ENCODE data around the gene ABCB11.

GRCh38 chr2:168971261-168971660 is 59.9 kb downstream of the ABCB11 start:
- TF ChIP-seq POLR2AphosphoS5 (IDR thresholded peaks at IDR 0.05; ENCODE audit: low read depth) = no peak
- TF ChIP-seq CTCF (IDR thresholded peaks at IDR 0.05; ENCODE audit: insufficient read depth, low read length) = no peak
- no peak for TF ChIP-seq GABPA (IDR thresholded peaks at IDR 0.05; ENCODE audit: low read depth)
- TF ChIP-seq SPI1 (IDR thresholded peaks at IDR 0.05; ENCODE audit: borderline replicate concordance, low read depth) = no peak
- no peak for TF ChIP-seq REST (IDR thresholded peaks at IDR 0.05; ENCODE audit: insufficient replicate concordance, low read depth)
